HG02973 (cell line): ENCODE measurements around the gene LRAT.
"Not testable (repeated sequence)": the region's sequence is repeated elsewhere in the genome, so short reads cannot be mapped to it uniquely, and the experiment has no call there.

ENCODE experiments used
- ATAC-seq: cut with Tn5 transposase; IDR thresholded peaks from one replicate; pipeline ENCODE4 v1.9.1; 2021; ENCODE audit warnings: moderate library complexity; ENCODE audit not compliant: unreplicated experiment

Gene LRAT

GRCh38 chr4:154743683-154744340 is at the start of gene LRAT:
LRAT (plus strand) TSS chr4:154744000; CDS start chr4:154744327, 327 bp downstream.
- ATAC-seq = peak; percentile 94

GRCh38 chr4:154707877-154708276 is 35.9 kb upstream of the LRAT start:
- ATAC-seq = no peak

- no peak for ATAC-seq
Observed at GRCh38 chr4:154709550-154709949, 34.2 kb upstream of the LRAT start.

- no peak for ATAC-seq
Observed at GRCh38 chr4:154711522-154711921, 32.3 kb upstream of the LRAT start.

- ATAC-seq = no peak
Observed at GRCh38 chr4:154714339-154715040, 29.3 kb upstream of the LRAT start.

GRCh38 chr4:154719087-154719486 is 24.7 kb upstream of the LRAT start:
- ATAC-seq = no peak

GRCh38 chr4:154720123-154720522 is 23.7 kb upstream of the LRAT start:
- ATAC-seq = peak; percentile 76

- ATAC-seq = no peak
Observed at GRCh38 chr4:154720618-154721267, 23.1 kb upstream of the LRAT start.

GRCh38 chr4:154722262-154722661 is 21.5 kb upstream of the LRAT start:
- ATAC-seq = no peak

GRCh38 chr4:154723601-154724000 is 20.2 kb upstream of the LRAT start:
- ATAC-seq = not testable (repeated sequence)

GRCh38 chr4:154727540-154727939 is 16.3 kb upstream of the LRAT start:
- no peak for ATAC-seq

GRCh38 chr4:154731756-154732155 is 12.0 kb upstream of the LRAT start:
- no peak for ATAC-seq

GRCh38 chr4:154732669-154733068 is 11.1 kb upstream of the LRAT start:
- no peak for ATAC-seq

- no peak for ATAC-seq
Observed at GRCh38 chr4:154736770-154737169, 7.0 kb upstream of the LRAT start.

- no peak for ATAC-seq
Observed at GRCh38 chr4:154738426-154738825, 5.4 kb upstream of the LRAT start.

GRCh38 chr4:154739111-154739510 is 4.7 kb upstream of the LRAT start:
- no peak for ATAC-seq

- ATAC-seq = no peak
Observed at GRCh38 chr4:154740462-154740861, 3.3 kb upstream of the LRAT start.

- no peak for ATAC-seq
Observed at GRCh38 chr4:154741131-154741665, 2.6 kb upstream of the LRAT start.

GRCh38 chr4:154741922-154742850 is 1.6 kb upstream of the LRAT start:
- ATAC-seq = no peak

GRCh38 chr4:154744341-154744926 is 634 bp downstream of the LRAT start:
- ATAC-seq = no peak
